ENCODE measurements around the gene MED12L. TPM values are rescaled to one million over a fixed set of nuclear protein-coding genes. Genes with fewer than 3 reads are reported as not detected.

MED12L gene
- total and polyA plus RNA-seq, 2 experiments from 2014 or later = 0.07 to 2.7 TPM

GRCh38 chr3:151297429-151297828 lies 212.0 kb downstream of the MED12L start:
- Histone ChIP-seq H3K9me2 (replicated peaks; ENCODE audit: insufficient read depth) (no peaks in the 10 kb centered on the region), H3K36me3 (replicated peaks; ENCODE audit: insufficient read depth, low read depth) (no peaks in the 10 kb centered on the region), H2AFZ (no peak overlapping the region), H3K79me2 (no peaks in the 10 kb centered on the region), H3K27me3 (no peaks in the 10 kb centered on the region), H3K9me3 (ENCODE audit: low read depth) (no peaks in the 10 kb centered on the region), H4K20me1 (ENCODE audit: insufficient read depth, poor library complexity, severe bottlenecking) (no peaks in the 10 kb centered on the region), H3K27ac (no peak overlapping the region), H3K4me2 (no peak overlapping the region), H3K4me3 (no peak overlapping the region), H3K4me1 (ENCODE audit: insufficient read depth) (no peaks in the 10 kb centered on the region)
- WGBS (ENCODE audit: low lambda C conversion rate, missing lambda C conversion rate) = 50% methylated on average over 2 of the region's 2 CpGs
- DNase-seq (ENCODE audit: low spot score) = no peak
- no peak for TF ChIP-seq EZH2 (IDR thresholded peaks at IDR 0.05; ENCODE audit: borderline replicate concordance)
- no peak for TF ChIP-seq EZH2phosphoT487 (IDR thresholded peaks at IDR 0.05; ENCODE audit: low read depth, severe bottlenecking, unreplicated experiment)
- TF ChIP-seq CTCF (IDR thresholded peaks at IDR 0.05; ENCODE audit: poor library complexity) = no peak

DNA sequence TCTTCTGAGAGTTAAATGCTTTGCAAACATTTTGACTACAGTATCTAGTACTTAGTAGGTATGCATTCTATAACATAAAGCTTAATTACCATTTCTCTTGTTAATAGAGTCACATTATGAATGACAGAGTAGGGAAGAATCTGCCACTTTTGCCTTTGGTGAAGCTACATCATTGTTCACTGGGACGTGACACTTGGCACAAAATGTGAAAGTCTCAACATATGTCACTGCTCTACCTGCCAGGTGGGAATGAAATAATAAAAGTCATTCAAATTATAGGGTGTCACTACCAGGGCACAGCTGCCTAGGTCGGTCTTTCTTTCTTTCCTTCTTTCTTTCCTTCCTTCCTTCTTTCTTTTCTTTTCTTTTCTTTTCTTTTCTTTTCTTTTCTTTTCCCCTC lies 213.5 kb downstream of the MED12L start:
- H4K20me1 ChIP-seq (ENCODE audit: insufficient read depth, poor library complexity, severe bottlenecking) = no peaks in the 10 kb centered on the region
- H3K4me2 ChIP-seq = no peak overlapping the region
- no peak overlapping the region for H3K27ac ChIP-seq
- no peak for DNase-seq (ENCODE audit: low spot score)
- H3K79me2 ChIP-seq = no peaks in the 10 kb centered on the region
- no peaks in the 10 kb centered on the region for H3K4me1 ChIP-seq (ENCODE audit: insufficient read depth)
- 97% methylated on average over 2 of the region's 2 CpGs for WGBS (ENCODE audit: low lambda C conversion rate, missing lambda C conversion rate)
- no peak overlapping the region for H3K4me3 ChIP-seq
- no peaks in the 10 kb centered on the region for H3K9me3 ChIP-seq (ENCODE audit: low read depth)
- H2AFZ ChIP-seq = no peak overlapping the region
- TF ChIP-seq EZH2 (IDR thresholded peaks at IDR 0.05; ENCODE audit: borderline replicate concordance) = no peak
- no peak for TF ChIP-seq CTCF (IDR thresholded peaks at IDR 0.05; ENCODE audit: poor library complexity)
- TF ChIP-seq EZH2phosphoT487 (IDR thresholded peaks at IDR 0.05; ENCODE audit: low read depth, severe bottlenecking, unreplicated experiment) = no peak
- H3K9me2 ChIP-seq (replicated peaks; ENCODE audit: insufficient read depth) = no peaks in the 10 kb centered on the region
- H3K36me3 ChIP-seq (replicated peaks; ENCODE audit: insufficient read depth, low read depth) = no peaks in the 10 kb centered on the region
- no peaks in the 10 kb centered on the region for H3K27me3 ChIP-seq

DNA sequence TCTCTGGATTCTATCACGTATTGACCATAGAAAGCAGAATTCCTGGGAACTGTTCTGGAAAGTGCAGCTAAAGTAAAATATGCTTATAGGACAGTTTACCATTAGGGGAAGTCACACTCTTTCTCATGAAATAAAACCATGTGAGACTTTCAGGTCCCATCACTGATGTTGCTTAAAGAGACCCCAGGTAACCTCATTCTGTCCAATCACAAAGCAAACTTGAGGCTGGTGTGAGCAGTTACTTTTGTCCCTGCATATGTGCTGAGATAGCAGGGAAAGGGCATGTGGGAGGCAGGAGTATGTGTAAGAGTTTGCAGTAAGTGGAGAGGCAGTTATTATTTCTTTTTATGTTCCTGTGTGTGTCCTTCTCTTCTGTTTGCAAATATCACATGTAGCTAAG lies 215.1 kb downstream of the MED12L start:
- no peak for DNase-seq (ENCODE audit: low spot score)
- H3K27ac ChIP-seq = no peak overlapping the region
- H3K27me3 ChIP-seq = no peaks in the 10 kb centered on the region
- H4K20me1 ChIP-seq (ENCODE audit: insufficient read depth, poor library complexity, severe bottlenecking) = no peaks in the 10 kb centered on the region
- H3K4me3 ChIP-seq = no peak overlapping the region
- no peaks in the 10 kb centered on the region for H3K79me2 ChIP-seq
- no peak overlapping the region for H2AFZ ChIP-seq
- no peaks in the 10 kb centered on the region for H3K9me2 ChIP-seq (replicated peaks; ENCODE audit: insufficient read depth)
- H3K36me3 ChIP-seq (replicated peaks; ENCODE audit: insufficient read depth, low read depth) = no peaks in the 10 kb centered on the region
- no peaks in the 10 kb centered on the region for H3K9me3 ChIP-seq (ENCODE audit: low read depth)
- TF ChIP-seq EZH2 (IDR thresholded peaks at IDR 0.05; ENCODE audit: borderline replicate concordance) (no peak), CTCF (IDR thresholded peaks at IDR 0.05; ENCODE audit: poor library complexity) (no peak), EZH2phosphoT487 (IDR thresholded peaks at IDR 0.05; ENCODE audit: low read depth, severe bottlenecking, unreplicated experiment) (no peak)
- H3K4me1 ChIP-seq (ENCODE audit: insufficient read depth) = peaks cover 11% of the 10 kb centered on the region
- WGBS (ENCODE audit: low lambda C conversion rate, missing lambda C conversion rate) = 91% methylated on average over 1 of the region's 1 CpG
- H3K4me2 ChIP-seq = no peak overlapping the region

DNA sequence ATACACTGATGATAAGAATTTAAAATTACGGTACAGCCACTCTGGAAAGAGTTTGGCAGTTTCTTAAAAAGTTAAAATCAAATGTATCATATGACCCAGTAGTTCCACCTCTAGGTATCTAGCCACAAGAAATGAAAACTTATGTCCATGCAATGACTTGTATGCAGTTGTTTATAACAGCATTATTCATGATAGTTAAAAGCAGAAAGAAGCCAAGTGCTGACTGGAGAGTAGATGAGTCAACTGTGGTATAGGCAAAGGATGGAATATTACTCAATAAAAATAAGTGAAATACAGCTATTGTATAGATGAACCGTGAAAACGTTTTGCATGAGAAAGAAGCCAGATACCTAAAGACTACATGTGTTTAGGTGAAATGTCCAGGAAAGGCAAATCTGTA lies 216.3 kb downstream of the MED12L start:
- TF ChIP-seq EZH2phosphoT487 (IDR thresholded peaks at IDR 0.05; ENCODE audit: low read depth, severe bottlenecking, unreplicated experiment) (no peak), CTCF (IDR thresholded peaks at IDR 0.05; ENCODE audit: poor library complexity) (no peak)
- Histone ChIP-seq H4K20me1 (ENCODE audit: insufficient read depth, poor library complexity, severe bottlenecking) (no peaks in the 10 kb centered on the region), H3K27me3 (no peaks in the 10 kb centered on the region), H3K9me2 (replicated peaks; ENCODE audit: insufficient read depth) (no peaks in the 10 kb centered on the region), H3K27ac (no peak overlapping the region), H3K4me1 (ENCODE audit: insufficient read depth) (peaks cover 15% of the 10 kb centered on the region), H3K4me2 (no peak overlapping the region), H3K9me3 (ENCODE audit: low read depth) (no peaks in the 10 kb centered on the region), H3K79me2 (no peaks in the 10 kb centered on the region), H3K36me3 (replicated peaks; ENCODE audit: insufficient read depth, low read depth) (no peaks in the 10 kb centered on the region), H3K4me3 (no peak overlapping the region), H2AFZ (no peak overlapping the region)
- DNase-seq (ENCODE audit: low spot score) = no peak
- WGBS (ENCODE audit: low lambda C conversion rate, missing lambda C conversion rate) = 91% methylated on average over 3 of the region's 3 CpGs
